SK-N-SH (cell line): ENCODE measurements around the gene HOXA6. TPM values are rescaled to one million over a fixed set of nuclear protein-coding genes. Genes with fewer than 3 reads are reported as not detected.

Experiments used
- CTCF ChIA-PET: fragments of 300-600, 350-600 bp; formaldehyde crosslinking; extraction: SDS; loops from one replicate; lab custom pipeline; 2021; lab: Yijun Ruan, JAX
- POLR2A ChIA-PET: fragments of 350-600 bp; sonication (Branson Sonifier 250); formaldehyde crosslinking; extraction: SDS; loops from one replicate; lab custom pipeline; 2020; ENCODE audit warnings: antibody characterized with exemption, inconsistent platforms; lab: Yijun Ruan, JAX
- DNase-seq: peaks from one replicate; pipeline ENCODE4 v3.0.0; 2012
- H2AFZ ChIP-seq: fragments of 200-600 bp; sonication (generic); 2 replicates; pipeline ENCODE4 v1.8.1; 2016; ENCODE audit warnings: antibody characterized with exemption, mild to moderate bottlenecking, low read depth
- H3F3A ChIP-seq: fragments of 200-600 bp; sonication (generic); replicated peaks from 2 replicates; pipeline ENCODE3; 2016; ENCODE audit warnings: antibody characterized with exemption, mild to moderate bottlenecking; ENCODE audit not compliant: insufficient read depth
- H3K27ac ChIP-seq, 2 experiments: fragments of 200-500 bp in 1 of 2; fragments of 200-600 bp in 1 of 2; sonication (Bioruptor generic) in 1 of 2; sonication (generic), shearing (Covaris generic) in 1 of 2; 2 replicates each; pipeline versions ENCODE4 v1.5.1 to v1.6.1; 2014 to 2016; ENCODE audit warnings: low read depth in 2 of 2, inconsistent platforms in 1 of 2, low read length in 1 of 2, mild to moderate bottlenecking in 1 of 2, mixed read lengths in 1 of 2
- H3K27me3 ChIP-seq: fragments of 200-600 bp; sonication (generic), shearing (Covaris generic); 2 replicates; pipeline ENCODE4 v1.6.1; 2016; ENCODE audit warnings: mixed run types; ENCODE audit not compliant: insufficient read depth
- H3K36me3 ChIP-seq, 2 experiments: fragments of 200-500 bp in 1 of 2; fragments of 200-600 bp in 1 of 2; sonication (Bioruptor generic) in 1 of 2; sonication (generic) in 1 of 2; replicated peaks in 1 of 2; 2 replicates each; pipeline versions ENCODE3 to v1.5.1; 2014 to 2016; ENCODE audit warnings: low read length in 1 of 2, mild to moderate bottlenecking in 1 of 2; ENCODE audit not compliant: insufficient read depth in 2 of 2, control insufficient read depth in 1 of 2
- H3K4me1 ChIP-seq, 2 experiments: fragments of 200-500 bp in 1 of 2; fragments of 200-600 bp in 1 of 2; sonication (Bioruptor generic) in 1 of 2; sonication (generic), shearing (Covaris generic) in 1 of 2; 2 replicates each; pipeline versions ENCODE4 v1.5.1 to v1.6.1; 2014 to 2016; ENCODE audit warnings: low read depth in 1 of 2, low read length in 1 of 2, mixed run types in 1 of 2; ENCODE audit not compliant: insufficient read depth in 2 of 2, control insufficient read depth in 1 of 2
- H3K4me2 ChIP-seq: fragments of 200-600 bp; sonication (generic), shearing (Covaris generic); 2 replicates; pipeline ENCODE4 v1.6.1; 2017; ENCODE audit warnings: mixed run types
- H3K4me3 ChIP-seq, 2 experiments: fragments of 200-500 bp in 1 of 2; fragments of 200-600 bp in 1 of 2; sonication (Bioruptor generic) in 1 of 2; sonication (generic), shearing (Covaris generic) in 1 of 2; 2 replicates each; pipeline versions ENCODE4 v1.5.1 to v1.8.1; 2014 to 2016; ENCODE audit warnings: low read depth in 2 of 2, inconsistent platforms in 1 of 2, low read length in 1 of 2, mild to moderate bottlenecking in 1 of 2, mixed read lengths in 1 of 2, moderate library complexity in 1 of 2
- H3K79me2 ChIP-seq: fragments of 200-600 bp; sonication (generic); 2 replicates; pipeline ENCODE4 v1.8.1; 2017; ENCODE audit warnings: mild to moderate bottlenecking; ENCODE audit not compliant: insufficient read depth
- H3K9ac ChIP-seq: fragments of 200-600 bp; sonication (generic); 2 replicates; pipeline ENCODE4 v1.6.1; 2017; ENCODE audit warnings: mixed run types
- H3K9me2 ChIP-seq: fragments of 200-600 bp; sonication (generic); 2 replicates; pipeline ENCODE4 v1.6.1; 2017; ENCODE audit warnings: mixed run types
- H3K9me3 ChIP-seq: fragments of 200-600 bp; sonication (generic); 2 replicates; pipeline ENCODE4 v1.6.1; 2017; ENCODE audit warnings: mixed run types, mild to moderate bottlenecking, moderate library complexity
- H4K20me1 ChIP-seq: fragments of 200-600 bp; sonication (generic); 2 replicates; pipeline ENCODE4 v1.6.1; 2017; ENCODE audit warnings: mild to moderate bottlenecking, mixed run types; ENCODE audit not compliant: insufficient read depth
- CHD2 ChIP-seq: fragments of 150-350 bp; IDR thresholded peaks from 2 replicates; pipeline ENCODE4 v1.6.1; 2018; ENCODE audit warnings: low read length; ENCODE audit not compliant: partially characterized antibody
- EZH2phosphoT487 ChIP-seq: fragments of 200-600 bp; sonication (generic); IDR thresholded peaks from 2 replicates; pipeline ENCODE4 v1.6.1; 2017; ENCODE audit warnings: low read depth, mixed run types, mild to moderate bottlenecking, antibody characterized with exemption, moderate library complexity, borderline replicate concordance
- FOXJ3 ChIP-seq: sonication (generic); formaldehyde crosslinking; IDR thresholded peaks from 2 replicates; pipeline ENCODE4 v1.5.1; 2020; ENCODE audit warnings: mild to moderate bottlenecking, missing genetic modification reagents
- GABPA ChIP-seq: IDR thresholded peaks from 2 replicates; pipeline ENCODE4 v1.4.0; 2012; ENCODE audit warnings: low read depth, mild to moderate bottlenecking
- MEF2A ChIP-seq: IDR thresholded peaks from 2 replicates; pipeline ENCODE4 v1.4.0; 2012; ENCODE audit warnings: low read depth, borderline replicate concordance
- MXI1 ChIP-seq: IDR thresholded peaks from 2 replicates; pipeline ENCODE4 v1.6.1; 2012; ENCODE audit warnings: mild to moderate bottlenecking, low read depth, low read length, improper control_type of control experiment
- PBX3 ChIP-seq: IDR thresholded peaks from 2 replicates; pipeline ENCODE4; 2012
- RAD21 ChIP-seq: IDR thresholded peaks from 2 replicates; pipeline ENCODE4 v1.6.1; 2012; ENCODE audit warnings: mild to moderate bottlenecking, low read length
- RCOR1 ChIP-seq: fragments of 150-350 bp; IDR thresholded peaks from 2 replicates; pipeline ENCODE4 v1.6.1; 2017; ENCODE audit warnings: antibody characterized with exemption, low read length
- RXRA ChIP-seq: IDR thresholded peaks from 2 replicates; pipeline ENCODE4 v1.4.0; 2012; ENCODE audit warnings: low read depth, mild to moderate bottlenecking, borderline replicate concordance
- SIN3A ChIP-seq: IDR thresholded peaks from 2 replicates; pipeline ENCODE4 v1.6.1; 2012; ENCODE audit warnings: low read depth, mild to moderate bottlenecking, low read length, moderate library complexity, borderline replicate concordance
- YY1 ChIP-seq: IDR thresholded peaks from 2 replicates; pipeline ENCODE4 v1.4.0; 2012; ENCODE audit warnings: low read depth, mild to moderate bottlenecking
- WGBS: methylation state at CpG from one replicate; pipeline ENCODE4 v1.1.6; 2017; ENCODE audit warnings: low lambda C conversion rate; 5-methylcytosine and 5-hydroxymethylcytosine counted together
- polyA plus RNA-seq, 3 experiments: library from polyadenylated mRNA; depleted of rRNA; stranded (reverse); fragments of >200 nt; gene quantifications; 2 replicates each; pipeline ENCODE4 v1.2.3, GENCODE V29; 2012
- TF ChIP-seq, protein P1 (sequence below): fragments of 200-600 bp; sonication (generic); IDR thresholded peaks from 2 replicates; pipeline ENCODE4 v1.6.1; 2017; ENCODE audit warnings: antibody characterized with exemption, mild to moderate bottlenecking, moderate library complexity

Gene HOXA6
- polyA plus RNA-seq, 1 of the 3 experiments (the other 2 are of a cell fraction) = not detected

DNA sequence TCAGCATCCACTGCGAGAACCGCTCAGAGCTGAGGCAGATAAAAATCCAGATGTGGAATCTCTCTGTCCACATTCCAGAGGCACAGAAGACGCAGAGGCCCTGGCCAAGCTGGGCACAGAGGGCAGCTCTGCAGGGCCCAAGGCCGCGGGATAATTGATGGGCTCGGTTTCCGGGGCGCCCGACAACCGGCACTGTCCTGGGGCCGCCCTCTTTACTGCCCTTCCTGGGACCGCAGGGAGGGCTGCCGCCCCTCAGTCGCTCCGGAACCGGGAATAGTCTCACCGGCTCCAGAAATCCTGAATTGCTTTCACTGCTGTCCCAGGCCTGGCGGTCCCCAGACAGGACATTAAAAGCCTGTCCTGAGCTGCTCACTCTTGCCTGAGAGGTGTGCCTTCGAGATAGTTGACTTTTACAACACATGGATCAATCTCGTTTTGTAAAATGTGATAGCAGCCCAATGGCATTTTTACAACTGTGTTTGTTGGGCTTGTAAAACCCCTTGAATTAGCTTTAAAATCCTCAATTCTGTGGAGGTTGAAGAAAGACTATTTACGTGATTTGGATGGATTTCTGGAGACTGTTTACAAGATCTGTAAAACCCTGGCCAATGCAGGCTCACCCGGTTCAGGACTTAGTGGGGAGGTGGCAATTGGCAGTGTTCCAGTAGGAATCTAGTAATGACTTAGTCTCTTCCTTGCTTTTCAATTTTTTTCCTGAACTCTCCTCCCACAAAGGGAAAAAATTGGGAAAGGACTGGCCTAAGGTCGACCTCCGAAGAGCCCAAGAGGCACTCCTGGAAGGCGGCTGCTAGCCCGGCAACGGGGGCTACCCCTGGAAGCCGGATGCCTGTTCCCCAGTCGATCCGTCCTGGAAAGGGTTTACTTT is 1.4 kb upstream of the HOXA6 start:
- Histone ChIP-seq H3K4me2 (no peak overlapping the region), H3K9me2 (no peaks in the 10 kb centered on the region), H3F3A (no peaks in the 10 kb centered on the region), H3K79me2 (no peaks in the 10 kb centered on the region), H3K4me3 (no peak overlapping the region), H3K9ac (no peak overlapping the region), H3K9me3 (no peaks in the 10 kb centered on the region), H3K27me3 (peaks cover 100% of the 10 kb centered on the region), H4K20me1 (peaks cover 3% of the 10 kb centered on the region; the same call in 1 of the 2 replicates), H3K4me1 (peaks cover 4 to 10% of the 10 kb centered on the region in 2 experiments; a peak in 1 of 4 replicates), H2AFZ (no peak overlapping the region), H3K36me3 (no peaks in the 10 kb centered on the region), H3K27ac (no peak overlapping the region)
- no peak for DNase-seq
- ChIA-PET CTCF (interaction anchor here (0.7 to 10.9 kb wide), 21 partner anchors 8 to 1058 kb away, joined by 3 to 270 read pairs (median 4); partner anchors contain the start of genes HOXA10, HOXA7 and HOXA9), POLR2A (interaction anchor here (0.6 to 1.0 kb wide), 2 partner anchors 12 to 52 kb away, joined by 3 read pairs; no protein-coding TSS in a partner anchor)
- WGBS = 15% methylated on average over 18 of the region's 30 CpGs
- TF ChIP-seq GABPA = no peak
- no peak for TF ChIP-seq RXRA
- TF ChIP-seq EZH2phosphoT487 = peak; percentile 68; the same call in 1 of the 2 replicates
- no peak for TF ChIP-seq MXI1
- no peak for TF ChIP-seq YY1
- TF ChIP-seq, protein P1, sequence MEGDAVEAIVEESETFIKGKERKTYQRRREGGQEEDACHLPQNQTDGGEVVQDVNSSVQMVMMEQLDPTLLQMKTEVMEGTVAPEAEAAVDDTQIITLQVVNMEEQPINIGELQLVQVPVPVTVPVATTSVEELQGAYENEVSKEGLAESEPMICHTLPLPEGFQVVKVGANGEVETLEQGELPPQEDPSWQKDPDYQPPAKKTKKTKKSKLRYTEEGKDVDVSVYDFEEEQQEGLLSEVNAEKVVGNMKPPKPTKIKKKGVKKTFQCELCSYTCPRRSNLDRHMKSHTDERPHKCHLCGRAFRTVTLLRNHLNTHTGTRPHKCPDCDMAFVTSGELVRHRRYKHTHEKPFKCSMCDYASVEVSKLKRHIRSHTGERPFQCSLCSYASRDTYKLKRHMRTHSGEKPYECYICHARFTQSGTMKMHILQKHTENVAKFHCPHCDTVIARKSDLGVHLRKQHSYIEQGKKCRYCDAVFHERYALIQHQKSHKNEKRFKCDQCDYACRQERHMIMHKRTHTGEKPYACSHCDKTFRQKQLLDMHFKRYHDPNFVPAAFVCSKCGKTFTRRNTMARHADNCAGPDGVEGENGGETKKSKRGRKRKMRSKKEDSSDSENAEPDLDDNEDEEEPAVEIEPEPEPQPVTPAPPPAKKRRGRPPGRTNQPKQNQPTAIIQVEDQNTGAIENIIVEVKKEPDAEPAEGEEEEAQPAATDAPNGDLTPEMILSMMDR = no peak
- TF ChIP-seq FOXJ3 (CRISPR knock-in tag) = no peak
- TF ChIP-seq RCOR1 = no peak

GRCh38 chr7:27148031-27148755 is 619 bp upstream of the HOXA6 start:
- no peak for TF ChIP-seq GABPA
- TF ChIP-seq MXI1 = no peak
- TF ChIP-seq PBX3 = no peak
- no peak for TF ChIP-seq RAD21
- no peak for TF ChIP-seq MEF2A
- TF ChIP-seq CHD2 = no peak
- no peak for TF ChIP-seq SIN3A
- CTCF ChIA-PET = interaction anchor here (0.7 to 10.9 kb wide), 10 partner anchors 11 to 778 kb away, joined by 3 to 270 read pairs (median 4); partner anchors contain the start of genes HOXA10 and HOXA7
- H3K27ac ChIP-seq = no peak overlapping the region
- 19% methylated on average over 26 of the region's 28 CpGs for WGBS
- peaks cover 12 to 18% of the 10 kb centered on the region in 2 experiments; a peak in 1 of 4 replicates for H3K4me1 ChIP-seq
- H2AFZ ChIP-seq = no peak overlapping the region
- no peaks in the 10 kb centered on the region for H4K20me1 ChIP-seq
- H3K9ac ChIP-seq = no peak overlapping the region
- no peak overlapping the region for H3K4me2 ChIP-seq
- no peaks in the 10 kb centered on the region for H3K9me3 ChIP-seq
- H3K27me3 ChIP-seq = peaks cover 100% of the 10 kb centered on the region
- no peaks in the 10 kb centered on the region for H3F3A ChIP-seq
- POLR2A ChIA-PET = no interaction called here
- H3K79me2 ChIP-seq = no peaks in the 10 kb centered on the region
- no peaks in the 10 kb centered on the region for H3K36me3 ChIP-seq
- H3K4me3 ChIP-seq = no peak overlapping the region
- DNase-seq = peak; percentile 36
- H3K9me2 ChIP-seq = no peaks in the 10 kb centered on the region
